ENCODE data around the gene SPG11. TPM values are rescaled to one million over a fixed set of nuclear protein-coding genes. Genes with fewer than 3 reads are reported as not detected.

Gene SPG11
- total and polyA plus RNA-seq, 4 donors, result 39.2 to 119 (median 64.3) TPM

DNA sequence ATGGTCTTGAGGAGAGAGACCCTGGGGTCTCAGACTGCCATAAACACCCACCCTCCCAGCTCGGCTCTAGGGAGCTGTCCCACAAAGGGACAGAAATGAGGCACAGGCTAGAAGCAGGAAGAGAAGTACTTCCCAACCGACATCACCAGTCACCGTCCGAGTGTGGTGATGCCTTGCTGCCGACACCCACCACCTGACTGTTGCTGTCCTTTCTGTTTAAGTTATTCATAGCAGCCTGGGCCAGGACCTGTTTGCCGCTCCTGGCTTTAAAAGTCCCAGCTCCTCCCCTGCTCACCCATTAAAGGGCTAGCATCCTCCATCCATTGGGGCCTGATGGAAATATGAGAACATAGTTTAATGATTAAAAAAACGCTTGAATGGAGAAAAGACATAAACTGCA lies 13.2 kb upstream of the SPG11 start:
- H3K4me3 ChIP-seq, result no peak overlapping the region
- peak overlapping the region in 1 of 2 donors; percentile 30 for H3K27ac ChIP-seq (ENCODE audit: low read depth in 1 of 2, low read length in 1 of 2)
- no peak for TF ChIP-seq CTCF (IDR thresholded peaks at IDR 0.05; ENCODE audit: control extremely low read depth, extremely low read depth)
- H3K36me3 ChIP-seq (ENCODE audit: control insufficient read depth in 4 of 4, insufficient read depth in 4 of 4, low read length in 4 of 4), result no peaks in the 10 kb centered on the region
- no peak overlapping the region for H3K9ac ChIP-seq (ENCODE audit: insufficient read depth in 1 of 2, low read length in 2 of 2)
- ATAC-seq (ENCODE audit: insufficient read depth, low FRiP score), result no peak
- no peaks in the 10 kb centered on the region for H3K27me3 ChIP-seq (ENCODE audit: control insufficient read depth in 3 of 3, insufficient read depth in 3 of 3, low read length in 2 of 3)
- no peaks in the 10 kb centered on the region for H3K9me3 ChIP-seq (ENCODE audit: control insufficient read depth in 4 of 4, insufficient read depth in 3 of 4, low read length in 3 of 4)
- no peak for DNase-seq
- H3K4me1 ChIP-seq (ENCODE audit: control insufficient read depth in 5 of 5, insufficient read depth in 5 of 5, low read length in 5 of 5), result no peaks in the 10 kb centered on the region
- 45 to 50% methylated on average over 7 of the region's 7 CpGs for WGBS, 2 donors

GRCh38 chr15:44675911-44676310 lies 12.4 kb upstream of the SPG11 start:
- Histone ChIP-seq H3K9me3 (ENCODE audit: control insufficient read depth in 4 of 4, insufficient read depth in 3 of 4, low read length in 3 of 4) (no peaks in the 10 kb centered on the region), H3K4me3 (no peak overlapping the region), H3K9ac (ENCODE audit: insufficient read depth in 1 of 2, low read length in 2 of 2) (no peak overlapping the region), H3K27me3 (ENCODE audit: control insufficient read depth in 3 of 3, insufficient read depth in 3 of 3, low read length in 2 of 3) (no peaks in the 10 kb centered on the region), H3K27ac (ENCODE audit: low read depth in 1 of 2, low read length in 1 of 2) (no peak overlapping the region), H3K4me1 (ENCODE audit: control insufficient read depth in 5 of 5, insufficient read depth in 5 of 5, low read length in 5 of 5) (no peaks in the 10 kb centered on the region), H3K36me3 (ENCODE audit: control insufficient read depth in 4 of 4, insufficient read depth in 4 of 4, low read length in 4 of 4) (no peaks in the 10 kb centered on the region)
- 84 to 88% methylated on average over 5 of the region's 5 CpGs for WGBS, 2 donors
- ATAC-seq (ENCODE audit: insufficient read depth, low FRiP score) (no peak), DNase-seq (no peak)
- TF ChIP-seq CTCF (IDR thresholded peaks at IDR 0.05; ENCODE audit: control extremely low read depth, extremely low read depth), result no peak

DNA sequence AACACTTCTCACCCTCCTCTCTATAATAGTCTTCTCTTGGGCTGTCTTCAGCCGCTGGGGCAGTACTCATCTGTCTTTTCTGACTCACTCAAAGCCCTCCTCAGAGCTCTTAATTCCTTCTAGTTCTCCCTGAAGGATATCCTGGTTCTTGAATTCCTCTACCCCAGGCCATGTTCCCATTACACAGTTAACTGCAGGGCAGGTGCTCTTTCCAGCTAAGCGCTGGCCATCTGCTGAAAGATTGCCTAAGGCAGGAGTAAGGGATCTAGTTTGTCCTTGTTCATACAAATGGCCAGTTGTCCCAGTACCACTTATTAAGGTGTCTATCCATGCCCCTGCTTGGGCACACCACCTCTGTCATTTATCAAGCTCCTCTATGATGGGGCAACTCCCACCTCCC lies 10.2 kb upstream of the SPG11 start:
- no peak for TF ChIP-seq CTCF (IDR thresholded peaks at IDR 0.05; ENCODE audit: control extremely low read depth, extremely low read depth)
- no peak overlapping the region for H3K27ac ChIP-seq (ENCODE audit: low read depth in 1 of 2, low read length in 1 of 2)
- ATAC-seq (ENCODE audit: insufficient read depth, low FRiP score), result no peak
- H3K36me3 ChIP-seq (ENCODE audit: control insufficient read depth in 4 of 4, insufficient read depth in 4 of 4, low read length in 4 of 4), result no peaks in the 10 kb centered on the region
- H3K4me3 ChIP-seq, result no peak overlapping the region
- H3K4me1 ChIP-seq (ENCODE audit: control insufficient read depth in 5 of 5, insufficient read depth in 5 of 5, low read length in 5 of 5), result no peaks in the 10 kb centered on the region
- no peaks in the 10 kb centered on the region for H3K9me3 ChIP-seq (ENCODE audit: control insufficient read depth in 4 of 4, insufficient read depth in 3 of 4, low read length in 3 of 4)
- 94 to 97% methylated on average over 2 of the region's 2 CpGs for WGBS, 2 donors
- H3K9ac ChIP-seq (ENCODE audit: insufficient read depth in 1 of 2, low read length in 2 of 2), result no peak overlapping the region
- no peaks in the 10 kb centered on the region for H3K27me3 ChIP-seq (ENCODE audit: control insufficient read depth in 3 of 3, insufficient read depth in 3 of 3, low read length in 2 of 3)
- DNase-seq, result no peak

Data from lung (tissue), 12 donors.